NCI-H774 (cell line): ENCODE data around the gene ZBTB40.

Experiments used
- DNase-seq: peaks from one replicate; lab custom pipeline; 2025; lab: John Stamatoyannopoulos, UW

ZBTB40 gene

DNA sequence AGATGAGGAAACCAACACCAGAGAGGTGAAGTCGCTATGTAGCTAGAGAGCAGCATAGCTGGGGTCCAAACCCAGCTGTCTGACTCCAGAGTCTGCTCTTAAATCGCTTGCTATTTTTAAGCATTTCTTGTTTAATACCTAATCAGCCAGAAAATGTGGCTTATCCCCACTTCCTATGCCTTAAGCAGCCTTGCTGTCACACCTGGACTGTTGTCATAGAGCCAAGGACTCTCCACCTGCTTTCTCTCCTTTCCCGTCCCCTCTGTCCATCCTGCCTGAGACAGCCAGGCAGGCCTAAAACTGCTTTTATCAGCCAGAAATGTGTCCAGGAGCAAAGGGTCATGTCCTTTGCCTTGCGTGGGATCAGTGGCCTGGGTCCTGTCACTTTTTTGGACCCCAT is 83.3 kb downstream of the ZBTB40 start:
- DNase-seq, result no peak

DNA sequence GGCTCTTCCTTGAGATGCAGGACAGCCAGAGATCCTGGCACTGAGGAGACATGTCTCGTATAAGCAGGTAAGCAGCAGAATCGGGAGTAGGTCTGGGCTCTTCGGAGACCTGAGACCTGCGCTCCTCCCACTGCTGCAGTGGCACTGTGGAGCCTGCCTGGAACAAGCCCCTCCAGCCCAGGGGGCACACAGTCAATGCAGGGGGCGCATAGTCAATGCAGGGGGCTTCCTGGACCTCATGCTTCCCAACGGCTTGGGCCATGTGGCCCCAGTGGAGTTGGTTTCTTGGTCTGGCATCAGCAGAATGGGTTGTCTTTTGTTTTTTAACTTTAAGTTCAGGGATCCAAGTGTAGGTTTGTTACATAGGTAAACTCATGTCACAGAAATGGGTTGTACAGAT is 83.7 kb downstream of the ZBTB40 start:
- DNase-seq, result no peak

- no peak for DNase-seq
Observed at GRCh38 chr1:22536506-22536905, 84.9 kb downstream of the ZBTB40 start.

GRCh38 chr1:22537441-22538139 is 85.9 kb downstream of the ZBTB40 start:
- DNase-seq, result no peak

DNA sequence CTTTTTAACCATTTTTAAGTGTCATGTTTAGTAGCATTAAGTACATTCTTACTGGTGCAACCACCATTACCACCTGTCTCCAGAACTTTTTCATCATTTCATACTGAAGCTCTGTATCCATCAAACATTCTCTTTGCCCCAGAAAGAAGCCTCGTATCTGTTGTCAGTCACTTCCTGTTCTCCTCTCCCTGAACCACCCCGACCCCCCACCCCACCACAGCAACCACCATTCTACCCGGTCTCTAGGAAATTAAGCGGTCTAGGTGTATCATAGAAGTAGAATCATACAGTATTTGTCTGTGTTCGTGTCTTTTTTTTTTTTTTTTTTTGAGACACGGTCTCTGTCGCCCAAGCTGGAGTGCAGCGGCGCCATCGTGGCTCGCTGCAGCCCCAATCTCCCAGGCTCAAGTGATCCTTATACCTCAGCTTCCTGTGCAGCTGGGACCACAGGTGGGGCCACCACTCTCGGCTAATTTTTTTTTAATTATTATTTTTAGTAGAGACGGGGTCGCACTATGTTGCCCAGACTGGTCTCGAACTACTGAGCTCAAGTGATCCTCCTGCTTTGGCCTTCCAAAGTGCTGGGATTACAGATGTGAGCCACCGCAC is 88.0 kb downstream of the ZBTB40 start:
- DNase-seq, result no peak

DNA sequence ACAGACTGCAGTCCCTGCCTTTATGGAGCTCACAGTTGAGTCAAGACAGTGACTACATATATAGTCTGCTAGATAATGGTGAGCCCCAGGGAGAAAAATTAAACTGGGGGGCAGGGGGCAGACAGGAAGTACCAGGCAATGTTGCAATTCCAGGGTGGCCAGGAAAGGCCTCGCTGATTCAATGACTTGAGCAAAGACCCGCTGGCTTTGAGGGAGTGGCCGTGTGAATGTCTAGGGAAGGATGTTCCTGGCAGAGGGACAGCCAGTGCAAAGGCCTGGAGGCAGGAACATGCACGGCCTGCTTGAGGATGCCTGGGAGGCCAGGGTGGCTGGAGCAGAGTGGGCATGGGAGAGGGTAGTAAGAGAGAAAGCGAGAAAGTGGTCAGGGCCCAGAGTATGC is 88.7 kb downstream of the ZBTB40 start:
- no peak for DNase-seq

- DNase-seq, result no peak
Observed at GRCh38 chr1:22542886-22543285, 91.2 kb downstream of the ZBTB40 start.

- DNase-seq, result no peak
Observed at GRCh38 chr1:22543679-22544078, 92.0 kb downstream of the ZBTB40 start.

GRCh38 chr1:22544606-22545005 is 93.0 kb downstream of the ZBTB40 start:
- no peak for DNase-seq

GRCh38 chr1:22545141-22545540 is 93.5 kb downstream of the ZBTB40 start:
- DNase-seq, result no peak

GRCh38 chr1:22547186-22547817 is 95.7 kb downstream of the ZBTB40 start:
- no peak for DNase-seq

DNA sequence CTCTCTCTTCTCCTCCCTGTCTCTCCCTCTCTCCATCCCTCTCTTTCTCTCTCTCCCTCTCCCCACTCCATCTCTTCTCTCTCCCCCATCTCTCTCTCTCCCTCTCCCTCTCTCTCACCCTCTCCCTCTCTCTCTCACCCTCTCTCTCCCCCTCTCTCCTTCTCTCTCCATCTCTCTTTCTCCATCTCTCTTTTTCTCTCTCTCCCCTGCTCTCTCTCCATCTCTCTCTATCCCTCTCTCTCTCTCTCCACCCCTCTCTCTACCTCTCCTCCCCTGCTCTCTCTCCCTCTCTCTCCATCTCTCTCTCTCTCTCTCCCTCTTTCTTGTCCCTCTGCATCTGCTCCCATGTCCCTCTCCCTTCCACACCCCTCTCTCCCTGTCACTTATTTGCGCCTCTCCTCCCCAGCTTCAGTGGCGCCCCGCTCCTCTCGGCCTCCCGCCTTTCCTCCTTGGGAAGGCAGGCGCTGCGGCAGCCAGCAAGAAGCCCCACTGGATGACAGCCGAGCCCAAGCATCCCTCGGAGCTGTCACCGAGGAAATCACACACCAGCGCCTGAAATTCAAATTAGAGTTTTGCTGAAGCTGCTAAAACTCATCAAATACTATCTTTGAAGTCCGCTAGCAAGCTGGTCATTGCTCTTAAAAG is 96.3 kb downstream of the ZBTB40 start:
- no peak for DNase-seq

GRCh38 chr1:22550021-22550420 is 98.4 kb downstream of the ZBTB40 start:
- DNase-seq, result no peak

GRCh38 chr1:22551591-22551990 is 99.9 kb downstream of the ZBTB40 start:
- DNase-seq, result no peak

- DNase-seq, result no peak
Observed at GRCh38 chr1:22552021-22552420, 100.4 kb downstream of the ZBTB40 start.

DNA sequence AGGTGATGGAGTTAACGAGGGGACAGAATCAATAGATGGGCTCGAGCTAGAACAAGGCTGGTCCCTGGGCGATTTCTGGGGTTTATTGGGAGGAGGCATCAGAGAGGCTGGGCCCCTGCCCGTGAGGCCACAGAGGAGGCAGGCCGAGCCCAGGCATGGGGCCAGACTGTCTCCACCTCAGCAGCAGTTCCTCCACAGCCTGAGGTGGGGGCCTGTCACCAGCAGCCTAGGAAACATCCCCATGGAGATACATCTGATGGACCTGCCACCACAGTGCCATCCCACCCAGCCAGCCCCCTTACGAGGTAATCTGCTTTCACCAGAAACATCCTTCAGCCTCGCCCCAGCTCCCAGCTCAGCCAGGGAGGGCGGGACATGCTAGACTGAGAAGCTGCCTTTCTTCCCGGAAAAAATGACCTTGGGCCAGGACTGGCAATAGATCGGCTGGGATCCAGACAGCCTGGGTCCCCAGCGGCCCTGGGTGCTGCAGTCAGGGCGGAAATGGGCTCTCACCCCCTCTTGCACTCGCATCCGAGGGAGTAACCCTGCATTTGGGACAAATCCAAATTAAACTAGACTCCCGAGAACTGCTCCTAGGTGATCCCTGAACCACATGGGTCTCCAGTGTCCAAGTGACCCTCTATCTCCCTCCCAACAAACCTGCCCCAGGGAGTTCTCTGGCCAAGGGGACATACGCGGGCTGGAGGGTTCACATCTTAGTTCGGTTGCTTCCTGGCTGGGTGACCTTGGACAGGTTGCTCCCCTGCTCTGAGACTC is 101.6 kb downstream of the ZBTB40 start:
- DNase-seq, result no peak

DNA sequence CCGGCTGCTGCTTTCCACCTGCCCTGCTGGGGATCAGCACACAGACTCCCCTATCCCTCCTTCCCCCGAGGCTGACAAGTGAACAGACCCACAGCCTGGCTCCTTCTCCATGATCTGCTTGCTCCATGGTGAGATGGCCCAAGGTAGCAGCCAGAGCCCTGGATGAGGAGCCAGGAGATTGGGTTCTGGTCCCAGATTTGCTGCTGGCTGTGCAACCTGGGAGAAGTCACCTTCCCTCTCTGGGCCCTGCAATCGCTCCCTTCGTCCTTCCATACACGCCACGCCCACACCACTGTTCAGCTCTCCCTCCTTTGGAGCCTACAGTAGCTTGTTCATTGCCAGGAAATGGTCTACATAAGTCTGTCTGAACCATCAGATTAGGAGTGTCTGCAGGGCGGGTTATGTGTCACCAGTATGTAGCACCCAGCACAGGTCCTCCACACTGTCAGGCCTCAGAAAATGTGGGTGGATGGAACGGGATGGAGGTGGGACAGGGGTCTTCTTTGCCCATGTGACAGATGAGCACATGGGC is 102.4 kb downstream of the ZBTB40 start:
- no peak for DNase-seq

- no peak for DNase-seq
Observed at GRCh38 chr1:22555371-22555656, 103.7 kb downstream of the ZBTB40 start.

DNA sequence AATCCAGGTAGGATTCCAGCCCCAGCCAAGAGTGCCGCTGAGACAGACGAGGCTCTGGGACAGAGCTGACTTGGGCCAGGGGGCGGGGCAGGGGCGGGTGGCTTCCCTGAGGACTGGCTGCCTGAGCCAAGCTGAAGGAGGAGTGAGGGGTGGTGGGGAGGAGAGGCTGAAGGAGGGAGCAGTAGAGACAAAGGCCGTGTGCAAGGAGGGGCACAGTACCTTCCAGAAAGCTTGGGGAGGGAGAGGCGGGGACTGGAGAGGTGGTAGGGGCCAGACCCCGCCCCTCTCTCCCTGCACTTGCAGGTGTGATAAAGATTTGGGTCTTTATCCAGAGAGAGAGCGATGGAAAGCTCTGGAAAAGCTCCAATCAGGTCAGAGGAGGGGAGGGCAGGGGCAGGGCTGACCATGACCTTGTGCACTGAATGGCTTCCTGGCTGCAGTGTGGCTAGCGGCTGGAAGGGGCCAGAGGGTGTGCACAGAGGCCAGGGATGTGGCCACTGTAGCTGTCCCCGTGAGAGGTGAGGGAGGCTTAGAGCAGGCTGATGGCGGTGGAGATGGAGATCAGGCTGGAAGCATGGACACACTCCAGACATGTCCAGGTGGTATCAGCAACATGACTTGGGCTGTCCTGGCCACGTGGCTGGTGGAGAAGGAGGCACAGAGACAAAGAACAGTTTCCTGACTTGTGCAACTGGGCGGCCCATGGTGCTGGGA is 104.9 kb downstream of the ZBTB40 start:
- DNase-seq, result no peak

DNA sequence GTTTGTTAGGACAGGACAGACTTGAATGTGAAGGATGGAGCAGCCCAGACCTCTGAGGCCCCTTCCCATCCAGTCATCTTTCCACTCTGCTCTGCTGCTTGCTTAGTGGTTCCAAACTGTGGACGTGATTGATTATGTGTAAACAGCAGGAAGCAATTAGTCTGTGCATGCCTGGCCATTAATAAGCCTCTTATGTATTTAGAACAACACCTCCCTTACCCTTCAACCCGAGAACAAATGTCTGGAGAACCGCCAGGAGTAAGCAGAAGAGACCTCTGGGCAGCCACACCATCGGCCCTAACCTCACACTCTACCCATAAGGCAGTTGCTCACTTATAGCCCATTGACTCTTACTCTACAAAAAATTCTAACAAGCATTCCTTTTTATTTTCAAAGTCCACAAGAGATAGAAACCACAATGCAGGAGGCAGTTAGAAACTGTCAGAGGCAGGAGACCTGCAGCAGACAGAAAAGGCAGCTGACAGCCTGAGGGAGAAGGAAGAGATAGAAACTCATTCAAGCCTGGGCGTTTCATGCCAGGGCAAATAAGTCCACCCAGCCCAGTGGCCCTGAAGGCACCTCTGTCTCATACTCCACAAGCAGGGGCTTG is 105.8 kb downstream of the ZBTB40 start:
- DNase-seq, result peak; percentile 66
